ENCODE data around the gene SAT1.
"Not testable (repeated sequence)": the region's sequence is repeated elsewhere in the genome, so short reads cannot be mapped to it uniquely, and the experiment has no call there.

The SAT1 gene

GRCh38 chrX:23782863-23783588, at the start of gene SAT1:
Gene SAT1, plus strand, starts transcription at chrX:23783173. Its CDS starts 179 bp downstream, at chrX:23783352.
- DNase-seq: peak; percentile 94

DNA sequence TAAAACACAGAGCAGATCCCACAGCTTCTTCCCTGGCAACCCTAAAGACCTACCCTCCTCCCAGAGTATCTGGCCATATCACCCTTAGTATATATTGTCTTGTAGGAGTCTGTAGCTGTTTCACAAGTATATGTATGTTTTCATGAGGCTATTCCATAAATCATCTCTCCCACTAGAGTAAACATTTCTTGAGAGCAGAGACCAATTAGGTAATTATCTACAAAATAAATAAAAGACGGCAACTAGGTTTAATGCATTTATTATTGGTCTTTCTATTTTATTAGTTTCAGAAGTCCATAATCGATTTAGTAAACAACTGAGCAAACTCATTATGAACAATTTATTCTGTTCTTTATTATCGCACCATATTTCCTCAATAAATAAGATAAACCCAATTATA, 46.9 kb upstream of the SAT1 start:
- no peak for DNase-seq

- DNase-seq: no peak
Observed at GRCh38 chrX:23737413-23737812, 45.6 kb upstream of the SAT1 start.

- DNase-seq: no peak
Observed at GRCh38 chrX:23742174-23742696, 40.7 kb upstream of the SAT1 start.

- peak; percentile 77 for DNase-seq
Observed at GRCh38 chrX:23742697-23743622, 40.0 kb upstream of the SAT1 start, which contains the start of gene ACOT9. Gene ACOT9, minus strand, starts transcription at chrX:23743276. Its CDS starts 132 bp downstream, at chrX:23743144.

GRCh38 chrX:23743623-23743971, 39.4 kb upstream of the SAT1 start:
- DNase-seq: not testable (repeated sequence)

DNA sequence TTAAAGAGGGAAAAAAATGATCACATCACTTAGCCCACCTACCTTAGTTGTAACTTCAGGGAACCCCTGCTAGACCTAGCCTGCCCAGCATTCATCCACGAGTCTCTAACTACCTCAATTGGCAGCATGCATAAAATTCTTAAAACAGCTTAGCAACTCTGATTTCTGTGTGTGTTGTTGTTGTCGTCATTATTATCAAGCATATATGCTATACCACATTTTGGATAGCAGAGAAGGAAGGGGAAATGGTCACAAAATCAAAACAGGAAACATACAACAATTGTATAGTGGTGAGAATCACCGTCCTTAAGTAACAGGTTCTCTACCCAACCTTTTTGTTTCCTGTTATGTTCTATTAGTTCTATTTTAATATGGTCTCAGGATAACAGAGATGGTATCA, 37.2 kb upstream of the SAT1 start:
- DNase-seq: no peak

DNA sequence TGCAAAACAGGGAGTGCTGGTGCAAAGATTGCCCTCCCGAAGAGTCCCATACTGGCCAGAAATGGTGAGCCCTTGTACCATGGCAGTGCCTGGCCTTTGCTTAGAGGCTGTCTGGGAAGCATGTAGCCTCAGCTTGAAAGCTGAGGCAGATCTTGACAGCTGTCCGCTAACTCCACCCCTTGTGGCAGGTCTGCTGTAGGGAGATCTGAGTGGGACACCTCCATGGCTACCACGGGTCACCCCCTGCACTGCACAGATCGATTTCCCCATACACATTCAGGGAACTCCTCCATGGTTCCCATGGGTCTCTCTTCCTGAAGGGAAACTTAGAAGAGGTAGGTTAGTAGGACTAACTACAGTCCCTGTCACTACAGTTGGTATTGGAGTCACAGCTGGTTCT, 33.8 kb upstream of the SAT1 start:
- no peak for DNase-seq

GRCh38 chrX:23749576-23749975, 33.4 kb upstream of the SAT1 start:
- no peak for DNase-seq

GRCh38 chrX:23752740-23753415, 30.1 kb upstream of the SAT1 start:
- DNase-seq: no peak

DNA sequence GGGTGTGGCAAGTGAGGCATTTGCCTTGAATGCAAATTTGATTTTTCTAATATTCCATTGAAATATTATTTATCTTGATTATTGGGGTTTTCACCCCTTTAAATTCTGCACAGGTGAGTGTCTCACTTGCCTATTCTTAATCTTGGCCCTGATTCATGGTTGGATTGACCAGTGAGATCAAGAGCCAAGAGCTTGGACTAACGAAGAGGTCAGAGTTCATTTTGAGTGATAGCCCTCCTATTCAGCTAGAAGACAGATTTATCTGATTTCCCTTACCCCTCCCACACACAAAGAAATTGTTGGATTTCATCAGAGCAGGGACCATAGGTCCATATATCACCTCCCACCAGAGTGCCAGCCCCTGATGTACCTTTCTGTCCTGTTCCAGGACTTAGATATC, 28.3 kb upstream of the SAT1 start:
- DNase-seq: no peak

- peak; percentile 45 for DNase-seq
Observed at GRCh38 chrX:23756165-23756564, 26.8 kb upstream of the SAT1 start.

- no peak for DNase-seq
Observed at GRCh38 chrX:23759821-23760220, 23.2 kb upstream of the SAT1 start.

- DNase-seq: no peak
Observed at GRCh38 chrX:23764188-23764984, 18.6 kb upstream of the SAT1 start.

DNA sequence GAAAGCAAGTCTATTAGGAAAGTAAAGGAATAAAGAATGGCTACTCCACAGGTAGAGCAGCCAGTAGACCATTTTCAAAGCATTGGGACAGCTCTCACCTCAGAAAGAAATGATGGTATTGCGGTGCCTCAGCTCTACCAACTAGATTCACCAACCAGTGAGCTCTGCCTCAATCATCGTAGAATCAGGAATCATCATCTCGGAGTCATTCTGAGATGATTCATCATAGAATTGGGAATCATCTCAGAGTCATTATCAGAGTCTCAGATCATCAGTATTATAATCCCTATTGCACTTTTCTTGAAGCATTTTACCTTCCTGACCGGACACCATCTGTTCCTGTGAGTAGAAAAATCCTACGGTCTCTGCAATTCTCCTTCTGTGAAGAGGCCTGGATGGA, 17.5 kb upstream of the SAT1 start:
- no peak for DNase-seq

DNA sequence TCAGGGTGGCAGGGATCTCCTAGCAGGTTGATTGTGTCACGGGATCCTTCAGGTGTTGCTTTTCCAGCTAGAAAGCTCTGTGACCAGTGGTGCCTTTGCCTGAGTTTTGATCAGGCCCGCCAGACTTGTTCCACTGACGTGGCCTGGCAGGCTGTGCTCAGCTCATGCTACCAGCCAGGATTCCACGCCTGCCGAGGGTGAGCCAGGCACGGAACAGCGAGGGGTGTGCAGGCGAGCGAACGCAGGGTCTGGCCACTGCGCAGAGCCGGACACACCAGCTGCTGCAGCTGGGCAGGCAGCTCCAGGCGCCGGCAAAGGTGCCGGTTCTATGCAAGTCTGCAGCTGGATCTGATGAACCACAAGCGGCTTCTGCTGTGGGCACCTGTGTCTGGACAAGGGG, 17.1 kb upstream of the SAT1 start:
- no peak for DNase-seq

GRCh38 chrX:23766650-23767551, 16.1 kb upstream of the SAT1 start:
- no peak for DNase-seq

- DNase-seq: no peak
Observed at GRCh38 chrX:23770142-23770541, 12.8 kb upstream of the SAT1 start.

- DNase-seq: not testable (repeated sequence)
Observed at GRCh38 chrX:23771086-23771485, 11.9 kb upstream of the SAT1 start.

DNA sequence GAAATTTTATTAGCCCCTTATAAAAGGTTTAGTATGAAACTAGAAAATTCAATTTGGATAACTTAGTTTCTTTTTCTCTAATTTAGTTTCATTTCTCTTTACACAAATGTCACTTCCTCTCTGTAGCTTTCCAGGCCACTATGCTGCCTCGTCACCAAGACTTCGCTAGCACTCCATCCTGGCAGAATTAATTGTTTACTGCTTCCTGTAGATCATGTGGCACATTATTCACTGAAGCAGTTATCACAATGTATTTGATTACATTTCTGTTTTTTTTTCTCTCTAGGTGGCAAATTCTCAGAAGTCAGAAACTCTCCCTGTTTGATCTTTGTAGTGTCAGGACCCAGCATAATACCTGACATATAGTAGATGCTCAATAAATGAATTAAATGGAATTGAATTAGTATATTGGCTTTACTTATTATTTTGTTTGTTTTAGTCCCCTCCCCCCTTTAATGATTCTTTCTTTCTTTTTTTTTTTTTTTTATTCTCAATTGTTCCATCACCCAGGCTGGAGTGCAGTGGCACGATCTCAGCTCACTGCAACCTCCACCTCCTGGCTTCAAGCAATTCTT, 9.3 kb upstream of the SAT1 start:
- peak; percentile 29 for DNase-seq

- DNase-seq: no peak
Observed at GRCh38 chrX:23776363-23776762, 6.6 kb upstream of the SAT1 start.

All from stimulated activated CD4-positive, alpha-beta T cell treated with anti-CD3 and anti-CD28 coated beads, Interleukin-1b, Interleukin-23, amount 100 ng/mL, for 48 hours (primary cell).